Esophagus muscularis mucosa (tissue), 4 donors: Measurements from ENCODE around the gene XDH.

Experiments
- EP300 ChIP-seq: sonication (generic); formaldehyde crosslinking; IDR thresholded peaks from one replicate; pipeline ENCODE4 v1.6.1; 2017; ENCODE audit warnings: antibody characterized with exemption
- POLR2A ChIP-seq: fragments of 450-650 bp; IDR thresholded peaks from one replicate; pipeline ENCODE4 v1.6.1; 2017; ENCODE audit warnings: antibody characterized with exemption, moderate library complexity, mild to moderate bottlenecking, low read depth
- POLR2AphosphoS5 ChIP-seq, 2 donors: sonication (generic); formaldehyde crosslinking; IDR thresholded peaks; one replicate each; pipeline ENCODE4 v1.6.1; 2017; ENCODE audit warnings: antibody characterized with exemption in 2 of 2
- TF ChIP-seq, protein P1 (sequence below), 3 experiments: fragments of 200-600 bp in 2 of 3; fragments of 450-650 bp in 1 of 3; sonication (generic) in 2 of 3; IDR thresholded peaks; one replicate each; pipeline ENCODE4 v1.5.1; 2017 to 2019; ENCODE audit warnings: antibody characterized with exemption in 3 of 3, mild to moderate bottlenecking in 2 of 3, moderate library complexity in 1 of 3

DNA sequence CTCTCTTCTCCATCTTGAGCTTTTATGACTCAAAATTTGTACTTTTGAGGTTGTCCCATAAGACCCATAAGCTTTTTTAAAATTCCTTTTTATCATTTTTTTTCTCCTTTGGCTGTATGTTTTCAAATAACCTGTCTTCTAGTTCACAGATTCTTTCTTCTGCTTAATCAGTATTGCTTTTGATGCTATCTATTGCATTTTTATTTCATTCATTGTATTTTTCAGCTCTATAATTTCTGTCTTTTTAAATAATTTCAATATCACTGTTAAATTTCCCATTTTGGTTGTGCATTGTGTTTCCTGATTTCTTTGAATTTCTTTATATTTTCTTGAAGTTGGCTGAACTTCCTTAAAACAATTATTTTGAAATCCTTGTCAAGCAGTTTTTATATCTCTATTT is 4.8 kb upstream of the XDH start:
- TF ChIP-seq, protein P1, sequence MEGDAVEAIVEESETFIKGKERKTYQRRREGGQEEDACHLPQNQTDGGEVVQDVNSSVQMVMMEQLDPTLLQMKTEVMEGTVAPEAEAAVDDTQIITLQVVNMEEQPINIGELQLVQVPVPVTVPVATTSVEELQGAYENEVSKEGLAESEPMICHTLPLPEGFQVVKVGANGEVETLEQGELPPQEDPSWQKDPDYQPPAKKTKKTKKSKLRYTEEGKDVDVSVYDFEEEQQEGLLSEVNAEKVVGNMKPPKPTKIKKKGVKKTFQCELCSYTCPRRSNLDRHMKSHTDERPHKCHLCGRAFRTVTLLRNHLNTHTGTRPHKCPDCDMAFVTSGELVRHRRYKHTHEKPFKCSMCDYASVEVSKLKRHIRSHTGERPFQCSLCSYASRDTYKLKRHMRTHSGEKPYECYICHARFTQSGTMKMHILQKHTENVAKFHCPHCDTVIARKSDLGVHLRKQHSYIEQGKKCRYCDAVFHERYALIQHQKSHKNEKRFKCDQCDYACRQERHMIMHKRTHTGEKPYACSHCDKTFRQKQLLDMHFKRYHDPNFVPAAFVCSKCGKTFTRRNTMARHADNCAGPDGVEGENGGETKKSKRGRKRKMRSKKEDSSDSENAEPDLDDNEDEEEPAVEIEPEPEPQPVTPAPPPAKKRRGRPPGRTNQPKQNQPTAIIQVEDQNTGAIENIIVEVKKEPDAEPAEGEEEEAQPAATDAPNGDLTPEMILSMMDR (IDR thresholded peaks at IDR 0.05) = no peak
- TF ChIP-seq EP300 = no peak
- no peak for TF ChIP-seq POLR2AphosphoS5 (IDR thresholded peaks at IDR 0.05)
- no peak for TF ChIP-seq POLR2A
